ENCODE data around the gene SPACA4. TPM values are rescaled to one million over a fixed set of nuclear protein-coding genes. Genes with fewer than 3 reads are reported as not detected.

SPACA4 gene
- polyA plus RNA-seq, 4 donors = 0.22 to 4.9 TPM; not detected in 2

DNA sequence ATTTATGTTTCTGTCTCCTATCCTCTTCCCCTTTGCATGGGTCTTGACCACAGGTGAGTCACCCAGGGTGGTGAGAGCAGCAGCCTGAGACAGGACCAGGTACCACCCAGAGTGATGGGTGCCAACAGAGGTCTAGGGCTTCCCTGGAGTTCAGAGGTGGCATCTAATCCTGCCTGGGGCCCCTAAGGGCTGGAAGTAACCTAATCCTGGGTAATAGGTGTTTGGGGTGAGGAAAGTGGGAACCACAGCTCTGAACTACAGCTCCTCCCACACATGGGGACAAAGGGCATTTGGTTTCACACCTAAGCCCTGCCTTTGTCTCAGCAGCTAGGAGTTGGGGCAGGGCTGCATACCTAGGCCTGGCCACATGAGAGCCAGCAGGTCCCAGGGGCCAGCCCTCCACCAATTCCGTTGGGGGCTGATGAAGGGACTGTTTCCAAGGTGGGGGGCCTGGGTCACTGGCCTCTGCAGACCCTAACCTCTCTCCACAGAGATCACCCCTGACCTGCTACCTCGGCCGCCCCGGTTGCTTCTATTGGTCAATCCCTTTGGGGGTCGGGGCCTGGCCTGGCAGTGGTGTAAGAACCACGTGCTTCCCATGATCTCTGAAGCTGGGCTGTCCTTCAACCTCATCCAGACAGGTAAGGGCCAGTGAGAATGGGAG lies 20.8 kb downstream of the SPACA4 start:
- Histone ChIP-seq H3K4me1 (ENCODE audit: control insufficient read depth in 3 of 3, insufficient read depth in 2 of 3, low read depth in 1 of 3, low read length in 2 of 3) (peaks cover 5 to 71% (median 10%) of the 10 kb centered on the region in 3 donors), H3K9me3 (ENCODE audit: control insufficient read depth in 2 of 2, insufficient read depth in 1 of 2, low read depth in 1 of 2, low read length in 1 of 2) (no peaks in the 10 kb centered on the region), H3K27ac (ENCODE audit: low read depth in 1 of 3, low read length in 2 of 3) (peak overlapping the region; percentile 78 to 87 (median 83)), H3K27me3 (ENCODE audit: control insufficient read depth in 3 of 3, insufficient read depth in 3 of 3, low read length in 3 of 3) (no peaks in the 10 kb centered on the region), H3K4me3 (ENCODE audit: low read depth in 1 of 3, low read length in 3 of 3) (peak overlapping the region in 1 of 3 donors; percentile 12), H3K36me3 (ENCODE audit: control insufficient read depth in 3 of 3, insufficient read depth in 2 of 3, low read depth in 1 of 3, low read length in 3 of 3) (peaks cover 0 to 46% (median 0%) of the 10 kb centered on the region in 3 donors)
- DNase-seq = peak; percentile 89 to 94
- FAIRE-seq = no peak
- 35 to 72% (median 45%) methylated on average over 6 of the region's 6 CpGs for WGBS, 3 donors

DNA sequence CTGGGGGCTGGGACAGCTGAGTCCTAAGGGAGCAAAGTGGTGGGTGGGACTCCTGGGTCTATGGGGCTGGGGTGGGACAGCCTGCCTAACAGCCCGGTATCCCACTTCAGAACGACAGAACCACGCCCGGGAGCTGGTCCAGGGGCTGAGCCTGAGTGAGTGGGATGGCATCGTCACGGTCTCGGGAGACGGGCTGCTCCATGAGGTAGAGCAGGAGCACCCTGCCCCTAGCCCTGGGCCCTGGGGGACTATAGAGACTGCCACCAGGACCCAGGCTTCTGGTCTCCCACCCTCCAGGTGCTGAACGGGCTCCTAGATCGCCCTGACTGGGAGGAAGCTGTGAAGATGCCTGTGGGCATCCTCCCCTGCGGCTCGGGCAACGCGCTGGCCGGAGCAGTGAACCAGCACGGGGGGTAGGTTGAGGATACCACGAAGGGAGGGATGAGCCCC lies 21.3 kb downstream of the SPACA4 start:
- DNase-seq (no peak), FAIRE-seq (no peak)
- 69 to 81% (median 71%) methylated on average over 13 to 17 of the region's 17 CpGs for WGBS, 3 donors
- Histone ChIP-seq H3K36me3 (ENCODE audit: control insufficient read depth in 3 of 3, insufficient read depth in 2 of 3, low read depth in 1 of 3, low read length in 3 of 3) (peaks cover 0 to 47% (median 0%) of the 10 kb centered on the region in 3 donors), H3K9me3 (ENCODE audit: control insufficient read depth in 2 of 2, insufficient read depth in 1 of 2, low read depth in 1 of 2, low read length in 1 of 2) (no peaks in the 10 kb centered on the region), H3K4me1 (ENCODE audit: control insufficient read depth in 3 of 3, insufficient read depth in 2 of 3, low read depth in 1 of 3, low read length in 2 of 3) (peaks cover 5 to 77% (median 10%) of the 10 kb centered on the region in 3 donors), H3K4me3 (ENCODE audit: low read depth in 1 of 3, low read length in 3 of 3) (peak overlapping the region in 1 of 3 donors; percentile 12), H3K27me3 (ENCODE audit: control insufficient read depth in 3 of 3, insufficient read depth in 3 of 3, low read length in 3 of 3) (no peaks in the 10 kb centered on the region), H3K27ac (ENCODE audit: low read depth in 1 of 3, low read length in 2 of 3) (peak overlapping the region; percentile 78 to 87 (median 83))

DNA sequence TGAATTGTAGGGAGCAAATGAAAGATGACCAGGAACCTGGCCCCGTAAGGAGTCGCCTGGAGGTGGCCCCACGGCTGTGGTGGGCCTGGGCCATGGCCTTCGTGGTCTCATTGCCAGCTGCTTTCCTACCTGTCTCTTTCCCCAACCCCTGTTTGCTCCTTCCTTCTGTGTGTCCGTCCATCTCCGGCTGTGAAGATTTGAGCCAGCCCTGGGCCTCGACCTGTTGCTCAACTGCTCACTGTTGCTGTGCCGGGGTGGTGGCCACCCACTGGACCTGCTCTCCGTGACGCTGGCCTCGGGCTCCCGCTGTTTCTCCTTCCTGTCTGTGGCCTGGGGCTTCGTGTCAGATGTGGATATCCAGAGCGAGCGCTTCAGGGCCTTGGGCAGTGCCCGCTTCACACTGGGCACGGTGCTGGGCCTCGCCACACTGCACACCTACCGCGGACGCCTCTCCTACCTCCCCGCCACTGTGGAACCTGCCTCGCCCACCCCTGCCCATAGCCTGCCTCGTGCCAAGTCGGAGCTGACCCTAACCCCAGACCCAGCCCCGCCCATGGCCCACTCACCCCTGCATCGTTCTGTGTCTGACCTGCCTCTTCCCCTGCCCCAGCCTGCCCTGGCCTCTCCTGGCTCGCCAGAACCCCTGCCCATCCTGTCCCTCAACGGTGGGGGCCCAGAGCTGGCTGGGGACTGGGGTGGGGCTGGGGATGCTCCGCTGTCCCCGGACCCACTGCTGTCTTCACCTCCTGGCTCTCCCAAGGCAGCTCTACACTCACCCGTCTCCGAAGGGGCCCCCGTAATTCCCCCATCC lies 22.1 kb downstream of the SPACA4 start:
- WGBS, 3 donors = 73 to 81% (median 77%) methylated on average over 27 to 34 of the region's 34 CpGs
- peaks cover 8 to 77% (median 10%) of the 10 kb centered on the region in 3 donors for H3K4me1 ChIP-seq (ENCODE audit: control insufficient read depth in 3 of 3, insufficient read depth in 2 of 3, low read depth in 1 of 3, low read length in 2 of 3)

DNA sequence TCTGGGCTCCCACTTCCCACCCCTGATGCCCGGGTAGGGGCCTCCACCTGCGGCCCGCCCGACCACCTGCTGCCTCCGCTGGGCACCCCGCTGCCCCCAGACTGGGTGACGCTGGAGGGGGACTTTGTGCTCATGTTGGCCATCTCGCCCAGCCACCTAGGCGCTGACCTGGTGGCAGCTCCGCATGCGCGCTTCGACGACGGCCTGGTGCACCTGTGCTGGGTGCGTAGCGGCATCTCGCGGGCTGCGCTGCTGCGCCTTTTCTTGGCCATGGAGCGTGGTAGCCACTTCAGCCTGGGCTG lies 22.7 kb downstream of the SPACA4 start:
- H3K36me3 ChIP-seq (ENCODE audit: control insufficient read depth in 3 of 3, insufficient read depth in 2 of 3, low read depth in 1 of 3, low read length in 3 of 3) = peaks cover 0 to 47% (median 0%) of the 10 kb centered on the region in 3 donors
- no peaks in the 10 kb centered on the region for H3K9me3 ChIP-seq (ENCODE audit: control insufficient read depth in 2 of 2, insufficient read depth in 1 of 2, low read depth in 1 of 2, low read length in 1 of 2)
- H3K27ac ChIP-seq (ENCODE audit: low read depth in 1 of 3, low read length in 2 of 3) = peak overlapping the region; percentile 79 to 87 (median 82)
- no peak overlapping the region for H3K4me3 ChIP-seq (ENCODE audit: low read depth in 1 of 3, low read length in 3 of 3)
- no peak for DNase-seq
- FAIRE-seq = no peak
- 86 to 91% (median 88%) methylated on average over 22 of the region's 22 CpGs for WGBS, 3 donors
- no peaks in the 10 kb centered on the region for H3K27me3 ChIP-seq (ENCODE audit: control insufficient read depth in 3 of 3, insufficient read depth in 3 of 3, low read length in 3 of 3)
- H3K4me1 ChIP-seq (ENCODE audit: control insufficient read depth in 3 of 3, insufficient read depth in 2 of 3, low read depth in 1 of 3, low read length in 2 of 3) = peaks cover 10 to 81% (median 12%) of the 10 kb centered on the region in 3 donors

More for the DNA sequence above, 22.1 kb downstream of the SPACA4 start:
- no peak for FAIRE-seq
- Histone ChIP-seq H3K27ac (ENCODE audit: low read depth in 1 of 3, low read length in 2 of 3) (peak overlapping the region in 2 of 3 donors; percentile 79 to 82), H3K36me3 (ENCODE audit: control insufficient read depth in 3 of 3, insufficient read depth in 2 of 3, low read depth in 1 of 3, low read length in 3 of 3) (peaks cover 0 to 47% (median 0%) of the 10 kb centered on the region in 3 donors), H3K4me3 (ENCODE audit: low read depth in 1 of 3, low read length in 3 of 3) (no peak overlapping the region), H3K27me3 (ENCODE audit: control insufficient read depth in 3 of 3, insufficient read depth in 3 of 3, low read length in 3 of 3) (no peaks in the 10 kb centered on the region), H3K9me3 (ENCODE audit: control insufficient read depth in 2 of 2, insufficient read depth in 1 of 2, low read depth in 1 of 2, low read length in 1 of 2) (no peaks in the 10 kb centered on the region)
- DNase-seq = no peak

DNA sequence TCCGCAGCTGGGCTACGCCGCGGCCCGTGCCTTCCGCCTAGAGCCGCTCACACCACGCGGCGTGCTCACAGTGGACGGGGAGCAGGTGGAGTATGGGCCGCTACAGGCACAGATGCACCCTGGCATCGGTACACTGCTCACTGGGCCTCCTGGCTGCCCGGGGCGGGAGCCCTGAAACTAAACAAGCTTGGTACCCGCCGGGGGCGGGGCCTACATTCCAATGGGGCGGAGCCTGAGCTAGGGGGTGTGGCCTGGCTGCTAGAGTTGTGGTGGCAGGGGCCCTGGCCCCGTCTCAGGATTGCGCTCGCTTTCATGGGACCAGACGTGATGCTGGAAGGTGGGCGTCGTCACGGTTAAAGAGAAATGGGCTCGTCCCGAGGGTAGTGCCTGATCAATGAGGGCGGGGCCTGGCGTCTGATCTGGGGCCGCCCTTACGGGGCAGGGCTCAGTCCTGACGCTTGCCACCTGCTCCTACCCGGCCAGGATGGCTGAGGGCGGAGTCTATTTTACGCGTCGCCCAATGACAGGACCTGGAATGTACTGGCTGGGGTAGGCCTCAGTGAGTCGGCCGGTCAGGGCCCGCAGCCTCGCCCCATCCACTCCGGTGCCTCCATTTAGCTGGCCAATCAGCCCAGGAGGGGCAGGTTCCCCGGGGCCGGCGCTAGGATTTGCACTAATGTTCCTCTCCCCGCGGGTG lies 23.2 kb downstream of the SPACA4 start:
- Histone ChIP-seq H3K4me1 (ENCODE audit: control insufficient read depth in 3 of 3, insufficient read depth in 2 of 3, low read depth in 1 of 3, low read length in 2 of 3) (peaks cover 11 to 81% (median 15%) of the 10 kb centered on the region in 3 donors), H3K27ac (ENCODE audit: low read depth in 1 of 3, low read length in 2 of 3) (peak overlapping the region; percentile 79 to 87 (median 85)), H3K9me3 (ENCODE audit: control insufficient read depth in 2 of 2, insufficient read depth in 1 of 2, low read depth in 1 of 2, low read length in 1 of 2) (no peaks in the 10 kb centered on the region), H3K4me3 (ENCODE audit: low read depth in 1 of 3, low read length in 3 of 3) (peak overlapping the region in 1 of 3 donors; percentile 29), H3K36me3 (ENCODE audit: control insufficient read depth in 3 of 3, insufficient read depth in 2 of 3, low read depth in 1 of 3, low read length in 3 of 3) (peaks cover 0 to 47% (median 0%) of the 10 kb centered on the region in 3 donors), H3K27me3 (ENCODE audit: control insufficient read depth in 3 of 3, insufficient read depth in 3 of 3, low read length in 3 of 3) (no peaks in the 10 kb centered on the region)
- DNase-seq = peak; percentile 89 to 98
- no peak for FAIRE-seq
- 35 to 55% (median 51%) methylated on average over 35 to 48 of the region's 48 CpGs for WGBS, 3 donors

DNA sequence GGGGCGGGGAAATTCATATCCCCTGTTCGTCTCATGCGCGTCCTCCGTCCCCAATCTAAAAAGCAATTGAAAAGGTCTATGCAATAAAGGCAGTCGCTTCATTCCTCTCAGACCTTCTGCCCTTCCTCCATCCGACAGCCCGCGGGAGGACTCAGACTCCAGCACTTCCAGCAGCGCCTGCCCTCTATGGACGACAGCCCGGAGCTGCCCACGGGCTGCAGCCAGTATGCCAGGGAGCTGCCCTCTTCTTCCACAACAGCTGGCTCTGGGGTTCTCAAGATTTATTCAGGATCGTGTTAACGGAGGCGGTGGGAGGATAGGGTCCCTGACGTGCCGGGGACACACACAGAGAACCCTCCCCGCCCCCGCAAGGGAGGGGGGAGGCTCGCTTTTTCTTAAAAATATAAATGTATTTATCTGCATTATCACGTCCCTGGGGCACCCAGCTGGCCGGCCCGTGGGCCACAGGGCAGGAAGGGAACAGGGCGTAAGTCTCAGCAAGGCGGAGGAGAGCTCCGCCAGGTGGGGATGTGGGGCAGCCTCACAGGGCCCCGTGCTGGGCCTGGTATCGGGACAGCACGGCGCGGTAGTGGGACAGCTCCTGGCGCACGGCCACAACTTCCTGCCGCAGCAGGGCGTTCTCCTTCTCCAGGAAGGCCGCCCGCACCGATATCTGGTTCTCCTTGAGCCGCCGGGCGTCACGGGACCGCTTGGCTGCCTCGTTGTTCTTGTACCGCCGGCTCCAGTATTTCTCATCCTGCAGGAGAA lies 23.9 kb downstream of the SPACA4 start:
- FAIRE-seq (no peak), DNase-seq (peak; percentile 72 to 80)
- peaks cover 0 to 47% (median 0%) of the 10 kb centered on the region in 3 donors for H3K36me3 ChIP-seq (ENCODE audit: control insufficient read depth in 3 of 3, insufficient read depth in 2 of 3, low read depth in 1 of 3, low read length in 3 of 3)
- H3K27me3 ChIP-seq (ENCODE audit: control insufficient read depth in 3 of 3, insufficient read depth in 3 of 3, low read length in 3 of 3) = no peaks in the 10 kb centered on the region
- peaks cover 12 to 80% (median 18%) of the 10 kb centered on the region in 3 donors for H3K4me1 ChIP-seq (ENCODE audit: control insufficient read depth in 3 of 3, insufficient read depth in 2 of 3, low read depth in 1 of 3, low read length in 2 of 3)
- H3K9me3 ChIP-seq (ENCODE audit: control insufficient read depth in 2 of 2, insufficient read depth in 1 of 2, low read depth in 1 of 2, low read length in 1 of 2) = no peaks in the 10 kb centered on the region
- peak overlapping the region in 2 of 3 donors; percentile 12 to 29 for H3K4me3 ChIP-seq (ENCODE audit: low read depth in 1 of 3, low read length in 3 of 3)
- 7 to 31% (median 28%) methylated on average over 40 to 47 of the region's 47 CpGs for WGBS, 3 donors
- H3K27ac ChIP-seq (ENCODE audit: low read depth in 1 of 3, low read length in 2 of 3) = peak overlapping the region; percentile 79 to 87 (median 85)

DNA sequence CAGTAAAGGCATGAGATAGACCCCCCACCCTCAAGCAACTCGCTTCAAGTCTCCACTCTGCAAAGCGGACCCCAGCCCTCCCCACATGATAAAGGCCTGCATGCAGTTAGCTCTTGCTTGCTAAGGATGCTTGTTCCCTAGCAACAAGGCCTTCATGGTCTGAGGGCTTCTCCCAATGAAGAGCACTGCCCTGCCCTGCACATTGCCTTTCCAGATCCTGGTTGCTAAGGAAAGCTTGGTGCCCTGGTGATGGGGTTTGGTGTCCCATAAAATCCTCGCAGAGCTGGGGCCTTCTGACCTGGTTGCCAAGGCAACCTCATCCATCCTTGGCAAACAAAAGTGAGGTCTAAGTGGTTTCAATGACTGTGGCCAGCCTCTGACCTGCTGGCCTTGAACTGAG lies 24.7 kb downstream of the SPACA4 start:
- no peaks in the 10 kb centered on the region for H3K9me3 ChIP-seq (ENCODE audit: control insufficient read depth in 2 of 2, insufficient read depth in 1 of 2, low read depth in 1 of 2, low read length in 1 of 2)
- DNase-seq (peak in 1 of 2 donors; percentile 31), FAIRE-seq (no peak)
- H3K4me3 ChIP-seq (ENCODE audit: low read depth in 1 of 3, low read length in 3 of 3) = no peak overlapping the region
- H3K27ac ChIP-seq (ENCODE audit: low read depth in 1 of 3, low read length in 2 of 3) = peak overlapping the region; percentile 79 to 87 (median 85)
- 60 to 65% (median 63%) methylated on average over 3 of the region's 3 CpGs for WGBS, 3 donors
- H3K36me3 ChIP-seq (ENCODE audit: control insufficient read depth in 3 of 3, insufficient read depth in 2 of 3, low read depth in 1 of 3, low read length in 3 of 3) = peaks cover 0 to 40% (median 0%) of the 10 kb centered on the region in 3 donors
- peaks cover 12 to 77% (median 18%) of the 10 kb centered on the region in 3 donors for H3K4me1 ChIP-seq (ENCODE audit: control insufficient read depth in 3 of 3, insufficient read depth in 2 of 3, low read depth in 1 of 3, low read length in 2 of 3)
- H3K27me3 ChIP-seq (ENCODE audit: control insufficient read depth in 3 of 3, insufficient read depth in 3 of 3, low read length in 3 of 3) = no peaks in the 10 kb centered on the region

All from small intestine (tissue), 7 donors.